IMR-90 (cell line): Measurements from ENCODE around the gene MYH9. TPM values are rescaled to one million over a fixed set of nuclear protein-coding genes. Genes with fewer than 3 reads are reported as not detected.

Experiments used
- ATAC-seq: fragments of 200-7000 bp; cut with Tn5 transposase; 2 replicates; pipeline ENCODE4 v1.9.1; 2020; ENCODE audit warnings: low read depth, mild to moderate bottlenecking, moderate library complexity
- BruUV-seq: library from RNA; stranded (reverse); fragments of 400-500 nt; replicated peaks from 2 replicates; lab custom pipeline; 2021; lab: Mats Ljungman, UMichigan
- CTCF ChIA-PET: fragments of 300-600 bp; formaldehyde crosslinking; extraction: SDS; loops from one replicate; lab custom pipeline; 2021; ENCODE audit warnings: antibody characterized with exemption; lab: Yijun Ruan, JAX
- POLR2A ChIA-PET: fragments of 300-600 bp; sonication (Branson Sonifier 250); formaldehyde crosslinking; loops from one replicate; lab custom pipeline; 2022; ENCODE audit warnings: antibody characterized with exemption; ENCODE audit not compliant: unreplicated experiment; lab: Charles Lee
- DNase-seq: peaks from one replicate; pipeline ENCODE4 v3.0.0; 2013
- H2AFZ ChIP-seq: replicated peaks from 2 replicates; pipeline ENCODE3; 2013; ENCODE audit warnings: low read length, mild to moderate bottlenecking; ENCODE audit not compliant: poor library complexity
- H2AK5ac ChIP-seq: 2 replicates; pipeline ENCODE4 v1.6.1; 2013; ENCODE audit warnings: low read depth, low read length, inconsistent platforms
- H2AK9ac ChIP-seq: replicated peaks from 2 replicates; pipeline ENCODE3; 2013; ENCODE audit warnings: mild to moderate bottlenecking, low read depth, low read length, moderate library complexity; ENCODE audit not compliant: poor library complexity
- H2BK120ac ChIP-seq: 2 replicates; pipeline ENCODE4 v1.6.1; 2013; ENCODE audit warnings: low read depth, low read length, inconsistent platforms
- H2BK15ac ChIP-seq: 3 replicates; pipeline ENCODE4 v1.6.1; 2013; ENCODE audit warnings: low read depth, low read length, inconsistent platforms
- H2BK20ac ChIP-seq: 2 replicates; pipeline ENCODE4 v1.6.1; 2013; ENCODE audit warnings: low read depth, mild to moderate bottlenecking, inconsistent platforms, low read length, moderate library complexity
- H2BK5ac ChIP-seq: 2 replicates; pipeline ENCODE4 v1.6.1; 2013; ENCODE audit warnings: mild to moderate bottlenecking, low read depth, low read length, inconsistent platforms; ENCODE audit not compliant: poor library complexity, severe bottlenecking
- H3K14ac ChIP-seq: replicated peaks from 2 replicates; pipeline ENCODE4 v1.6.1; 2013; ENCODE audit warnings: low read depth, low read length, inconsistent platforms
- H3K18ac ChIP-seq: 2 replicates; pipeline ENCODE4 v1.6.1; 2013; ENCODE audit warnings: low read depth, low read length, control low read depth
- H3K23ac ChIP-seq: 2 replicates; pipeline ENCODE4 v1.6.1; 2013; ENCODE audit warnings: low read depth, low read length, inconsistent platforms
- H3K27ac ChIP-seq: 2 replicates; pipeline ENCODE4 v1.5.1; 2013; ENCODE audit warnings: mild to moderate bottlenecking, control low read depth, low read length; ENCODE audit not compliant: insufficient read depth
- H3K27me3 ChIP-seq: 2 replicates; pipeline ENCODE4 v1.6.1; 2013; ENCODE audit warnings: low read length; ENCODE audit not compliant: control insufficient read depth, insufficient read depth
- H3K36me3 ChIP-seq: 2 replicates; pipeline ENCODE4 v1.6.1; 2013; ENCODE audit warnings: low read length, mixed read lengths; ENCODE audit not compliant: control insufficient read depth, insufficient read depth
- H3K4ac ChIP-seq: 2 replicates; pipeline ENCODE4 v1.6.1; 2013; ENCODE audit warnings: low read depth, low read length, inconsistent platforms
- H3K4me1 ChIP-seq: 2 replicates; pipeline ENCODE4 v1.6.1; 2013; ENCODE audit warnings: low read length, mixed read lengths; ENCODE audit not compliant: control insufficient read depth, insufficient read depth
- H3K4me2 ChIP-seq: 2 replicates; pipeline ENCODE4 v1.6.1; 2013; ENCODE audit warnings: low read depth, mild to moderate bottlenecking, control low read depth, low read length, moderate library complexity
- H3K4me3 ChIP-seq: 2 replicates; pipeline ENCODE4 v1.5.1; 2013; ENCODE audit warnings: low read depth, mild to moderate bottlenecking, control low read depth, low read length, moderate library complexity; ENCODE audit not compliant: insufficient read depth
- H3K56ac ChIP-seq: 2 replicates; pipeline ENCODE4 v1.6.1; 2013; ENCODE audit warnings: low read length, inconsistent platforms; ENCODE audit not compliant: insufficient read depth; ENCODE audit errors: extremely low read depth
- H3K79me1 ChIP-seq, 2 experiments: 2 replicates each; pipeline ENCODE4 v1.6.1; 2013; ENCODE audit warnings: low read length in 2 of 2, inconsistent platforms in 1 of 2, low read depth in 1 of 2
- H3K9ac ChIP-seq: 2 replicates; pipeline ENCODE4 v1.6.1; 2013; ENCODE audit warnings: low read depth, low read length, control low read depth
- H3K9me1 ChIP-seq: 2 replicates; pipeline ENCODE4 v1.6.1; 2013; ENCODE audit warnings: low read length, inconsistent platforms; ENCODE audit not compliant: insufficient read depth
- H3K9me3 ChIP-seq: 2 replicates; pipeline ENCODE4 v1.6.1; 2013; ENCODE audit warnings: low read length; ENCODE audit not compliant: control insufficient read depth, insufficient read depth
- H4K20me1 ChIP-seq: 2 replicates; pipeline ENCODE4 v1.6.1; 2013; ENCODE audit warnings: low read length, inconsistent platforms; ENCODE audit not compliant: insufficient read depth
- H4K5ac ChIP-seq: 2 replicates; pipeline ENCODE4 v1.6.1; 2013; ENCODE audit warnings: mild to moderate bottlenecking, low read depth, low read length, control low read depth
- H4K8ac ChIP-seq, 2 experiments: 2 replicates each; pipeline ENCODE4 v1.6.1; 2013; ENCODE audit warnings: low read depth in 2 of 2, low read length in 2 of 2, control low read depth in 1 of 2, inconsistent platforms in 1 of 2
- H4K91ac ChIP-seq: 2 replicates; pipeline ENCODE4 v1.6.1; 2013; ENCODE audit warnings: low read depth, low read length, inconsistent platforms; ENCODE audit not compliant: insufficient read depth
- CHD1 ChIP-seq: IDR thresholded peaks from 2 replicates; pipeline ENCODE4 v1.6.1; 2012; ENCODE audit warnings: low read depth, low read length, improper control_type of control experiment
- MAZ ChIP-seq: IDR thresholded peaks from 2 replicates; pipeline ENCODE4 v1.6.1; 2012; ENCODE audit warnings: low read depth, mild to moderate bottlenecking, low read length, improper control_type of control experiment, moderate library complexity, borderline replicate concordance
- NFE2L2 ChIP-seq: fragments of 150-350 bp; IDR thresholded peaks from 2 replicates; pipeline ENCODE4 v1.6.1; 2016; ENCODE audit warnings: low read depth, mild to moderate bottlenecking, low read length
- WGBS, 2 experiments: methylation state at CpG; one replicate each; pipeline versions ENCODE4 v1.1.5 to v1.1.7; 2013; ENCODE audit warnings: missing lambda C conversion rate in 2 of 2; ENCODE audit not compliant: insufficient read length in 1 of 2; ENCODE audit errors: extremely low coverage in 2 of 2; 5-methylcytosine and 5-hydroxymethylcytosine counted together
- dilution Hi-C: fragments of 300-500 bp; cut with HindIII; formaldehyde crosslinking; loops from one replicate; pipeline ENCODE4 v1.14.3; 2018; ENCODE audit warnings: low sequenced_read_pairs; ENCODE audit not compliant: unreplicated experiment
- in situ Hi-C: fragments of 300-500 bp; cut with MboI; formaldehyde crosslinking; loops from 3 replicates; pipeline ENCODE4 v1.14.3; 2019; ENCODE audit warnings: low sequenced_read_pairs, inconsistent platforms, mixed read lengths
- intact Hi-C: fragments of 100-400 bp; cut with micrococcal nuclease; formaldehyde crosslinking; loops from 2 replicates; pipeline ENCODE4 v1.10.0; 2022
- polyA plus RNA-seq, 3 experiments: library from polyadenylated mRNA; depleted of rRNA; stranded (reverse); fragments of >200 nt; gene quantifications; 2 replicates each; pipeline ENCODE4 v1.2.3, GENCODE V29; 2012; ENCODE audit warnings: low replicate concordance in 1 of 3
- total RNA-seq: library from RNA; depleted of rRNA; stranded (reverse); fragments of >200 nt; gene quantifications from 2 replicates; pipeline ENCODE4 v1.2.3, GENCODE V29; 2012

The MYH9 gene
- total and polyA plus RNA-seq, 2 of the 4 experiments (the other 2 are of a cell fraction) = 475 to 554 TPM

- Histone ChIP-seq H3K4me1 (no peaks in the 10 kb centered on the region), H2AK9ac (no peak overlapping the region), H3K56ac (no peak overlapping the region), H2BK120ac (no peak overlapping the region), H4K5ac (no peak overlapping the region), H2BK15ac (no peak overlapping the region), H3K14ac (no peak overlapping the region), H3K23ac (no peak overlapping the region), H2AK5ac (no peak overlapping the region), H3K79me1 (peaks cover 48 to 77% of the 10 kb centered on the region in 2 experiments), H2BK20ac (no peak overlapping the region), H2BK5ac (no peak overlapping the region), H4K91ac (no peak overlapping the region), H3K18ac (no peak overlapping the region), H3K9ac (no peak overlapping the region), H3K4me3 (no peak overlapping the region), H3K4ac (no peak overlapping the region), H3K9me3 (no peaks in the 10 kb centered on the region), H2AFZ (no peak overlapping the region), H3K27ac (no peak overlapping the region), H3K4me2 (no peak overlapping the region), H3K9me1 (no peaks in the 10 kb centered on the region), H3K36me3 (peaks cover 83% of the 10 kb centered on the region), H4K20me1 (peaks cover 83% of the 10 kb centered on the region), H3K27me3 (no peaks in the 10 kb centered on the region), H4K8ac (no peak overlapping the region)
- dilution Hi-C loops = no loop called here
- intact Hi-C loops = no loop called here
- in situ Hi-C loops = no loop called here
- BruUV-seq = no TSS peak
- CTCF ChIA-PET = interaction anchor here (0.5 kb wide), 1 partner anchor 927 kb away, joined by 3 read pairs; no protein-coding TSS in a partner anchor
- POLR2A ChIA-PET = no interaction called here
- TF ChIP-seq MAZ (no peak), NFE2L2 (no peak), CHD1 (no peak)
- WGBS, 2 experiments = 96% methylated on average over 5 of the region's 7 CpGs; no CpG with 5 or more reads in 1 of the 2 experiments
- DNase-seq (no peak), ATAC-seq (no peak)
Measured at GRCh38 chr22:36289406-36289870, 98.3 kb downstream of the MYH9 start.
